T-helper 2 cell (primary cell): ENCODE results near the gene RPSA.
A peak's percentile ranks its signal among the peaks of the same experiment; 100 is the strongest.
"Not testable (repeated sequence)": the region's sequence is repeated elsewhere in the genome, so short reads cannot be mapped to it uniquely, and the experiment has no call there.

Source experiments
- DNase-seq, 5 experiments: peaks; one replicate each; pipeline versions ENCODE4 v3.0.0 to v3.0.0-alpha.2; 2012 to 2022

The RPSA gene

GRCh38 chr3:39423436-39423970 lies 17.0 kb downstream of the RPSA start:
- no peak for DNase-seq

DNA sequence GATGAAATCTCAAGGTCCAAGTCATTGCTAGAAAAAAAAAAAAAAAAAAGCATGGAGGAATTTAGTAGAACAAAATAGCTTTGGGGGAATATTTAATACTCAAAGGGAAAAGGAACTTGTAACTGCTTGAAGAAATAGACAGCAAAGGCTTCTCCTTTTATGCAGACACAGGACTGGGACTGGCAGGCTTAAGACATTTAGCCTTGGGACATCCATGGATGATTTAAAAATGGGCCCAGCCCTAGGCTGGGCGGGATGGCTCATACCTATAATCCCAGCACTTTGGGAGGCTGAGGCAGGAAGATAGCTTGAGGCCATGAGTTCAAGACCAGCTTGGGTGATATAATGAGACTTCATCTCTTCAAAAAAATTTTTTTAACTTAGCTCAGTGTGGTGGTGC lies 19.8 kb downstream of the RPSA start:
- DNase-seq, result no peak

DNA sequence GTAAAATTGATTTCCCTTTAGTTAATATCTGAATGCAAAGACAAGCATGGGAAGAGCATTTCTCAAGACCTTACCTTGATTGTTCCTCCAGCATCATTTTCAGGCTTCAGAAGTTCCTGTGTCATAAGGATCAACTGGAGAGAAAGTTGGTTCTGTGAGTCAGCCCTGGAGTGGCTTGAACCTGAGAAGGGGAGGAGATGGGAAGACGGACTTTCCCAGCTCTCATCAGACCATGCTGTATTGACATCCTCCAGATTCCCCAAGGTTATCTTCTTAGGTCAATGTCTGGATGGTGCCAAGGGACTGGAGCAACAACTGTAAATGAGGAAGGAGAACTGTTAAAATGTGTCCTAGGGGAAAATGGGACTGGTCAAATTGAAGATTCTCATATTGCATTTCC lies 21.0 kb downstream of the RPSA start:
- no peak for DNase-seq

- DNase-seq, result no peak
Measured at GRCh38 chr3:39428745-39429201, 22.3 kb downstream of the RPSA start.

DNA sequence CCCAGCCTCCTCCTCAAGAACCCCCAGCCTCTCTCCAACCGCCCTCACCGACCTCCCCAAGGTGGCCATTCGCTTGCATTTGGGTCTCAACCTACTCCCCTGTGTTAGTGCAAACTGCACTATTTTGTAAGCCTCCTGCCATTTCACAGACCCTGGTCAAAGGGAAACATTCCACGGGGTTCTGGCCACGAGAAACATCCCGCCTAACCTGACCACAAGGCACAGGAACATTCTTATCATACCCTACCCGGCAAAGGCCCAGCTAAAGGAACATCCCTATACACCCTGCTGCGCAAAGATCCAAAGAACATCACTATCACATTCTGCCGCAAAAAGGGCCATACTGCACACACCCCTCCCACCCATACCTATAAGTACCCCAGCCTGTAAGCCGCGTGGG lies 22.9 kb downstream of the RPSA start:
- no peak for DNase-seq

DNA sequence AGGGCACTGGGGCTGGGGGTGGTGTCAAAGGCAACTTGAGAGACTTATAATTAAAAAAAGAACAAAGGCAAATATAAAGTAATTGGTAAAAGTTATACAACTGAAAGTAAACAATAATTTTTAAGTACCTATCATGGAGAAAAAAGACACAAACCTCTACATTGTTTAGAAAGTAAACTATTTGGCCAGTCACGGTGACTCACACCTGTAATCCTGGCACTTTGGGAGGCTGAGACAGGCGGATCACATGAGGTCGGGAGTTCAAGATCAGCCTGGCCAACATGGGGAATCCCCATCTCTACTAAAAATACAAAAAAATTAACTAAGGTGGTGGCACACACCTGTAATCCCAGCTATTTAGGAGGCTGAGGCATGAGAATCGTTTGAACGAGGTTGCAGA lies 25.8 kb downstream of the RPSA start:
- DNase-seq, result no peak

DNA sequence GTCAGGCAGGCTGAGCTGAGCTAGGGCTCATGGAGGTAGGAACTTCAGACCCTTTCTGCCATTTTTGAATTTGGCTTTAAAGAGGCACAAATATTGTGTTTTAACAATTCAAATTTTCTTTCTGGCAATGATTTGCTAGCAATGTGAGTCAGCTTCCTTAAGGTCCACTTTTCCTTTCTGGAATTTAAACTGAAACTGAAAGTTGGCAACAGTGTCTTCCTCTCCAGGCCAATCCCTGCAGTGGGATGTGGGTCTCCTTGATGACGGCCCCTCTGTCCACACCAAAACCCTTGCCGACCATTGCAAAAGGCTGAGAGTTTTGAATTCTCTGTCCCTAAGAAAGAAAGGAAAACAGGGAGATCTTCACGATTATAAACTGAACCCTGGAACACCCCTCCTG lies 27.1 kb downstream of the RPSA start:
- DNase-seq, result no peak

GRCh38 chr3:39434574-39434973 lies 28.1 kb downstream of the RPSA start:
- DNase-seq, result no peak

- no peak for DNase-seq
Measured at GRCh38 chr3:39435006-39435748, 28.7 kb downstream of the RPSA start.

DNA sequence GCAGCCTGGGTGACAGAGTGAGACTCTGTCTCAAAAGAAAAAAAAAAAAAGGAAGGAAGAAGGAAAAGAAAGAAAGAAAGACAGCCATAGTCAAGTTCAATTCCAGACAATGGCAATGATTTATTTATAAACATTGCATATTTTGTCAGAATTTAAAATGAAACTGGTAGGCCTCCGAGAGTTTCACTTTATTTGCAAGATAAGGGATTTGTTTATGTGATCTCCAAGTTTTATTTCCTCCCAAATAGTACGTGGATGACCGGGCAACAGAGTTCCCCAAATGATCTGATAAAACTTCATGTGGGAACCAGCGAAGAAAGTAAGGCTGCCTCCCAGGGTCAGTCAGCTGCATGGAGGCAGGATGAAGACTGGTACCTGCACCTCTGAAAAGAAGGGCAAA lies 32.4 kb downstream of the RPSA start:
- DNase-seq, result no peak

- no peak for DNase-seq
Measured at GRCh38 chr3:39440316-39440715, 33.8 kb downstream of the RPSA start.

DNA sequence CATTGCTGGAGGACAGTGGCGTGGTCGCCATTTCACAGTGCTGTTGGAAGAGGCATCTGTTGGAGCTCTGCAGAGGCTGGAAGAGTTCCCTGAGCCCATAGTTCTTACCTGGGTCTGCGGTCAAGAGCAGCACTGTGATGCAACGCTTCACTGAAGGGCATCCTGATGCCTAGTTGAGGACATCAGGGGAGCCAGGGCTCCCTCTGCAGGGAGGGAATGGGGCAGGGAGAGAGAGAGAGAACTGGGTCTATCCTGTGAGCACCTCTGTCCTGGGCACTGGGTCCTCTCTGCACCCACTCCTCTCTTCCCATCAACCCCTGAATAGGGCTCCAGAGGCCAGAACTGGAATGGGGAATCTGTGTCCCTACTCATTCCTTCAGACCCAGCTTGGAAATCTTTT lies 37.0 kb downstream of the RPSA start:
- DNase-seq, result no peak

GRCh38 chr3:39445927-39446326 lies 39.4 kb downstream of the RPSA start:
- no peak for DNase-seq

GRCh38 chr3:39446444-39446843 lies 39.9 kb downstream of the RPSA start:
- DNase-seq, result no peak

DNA sequence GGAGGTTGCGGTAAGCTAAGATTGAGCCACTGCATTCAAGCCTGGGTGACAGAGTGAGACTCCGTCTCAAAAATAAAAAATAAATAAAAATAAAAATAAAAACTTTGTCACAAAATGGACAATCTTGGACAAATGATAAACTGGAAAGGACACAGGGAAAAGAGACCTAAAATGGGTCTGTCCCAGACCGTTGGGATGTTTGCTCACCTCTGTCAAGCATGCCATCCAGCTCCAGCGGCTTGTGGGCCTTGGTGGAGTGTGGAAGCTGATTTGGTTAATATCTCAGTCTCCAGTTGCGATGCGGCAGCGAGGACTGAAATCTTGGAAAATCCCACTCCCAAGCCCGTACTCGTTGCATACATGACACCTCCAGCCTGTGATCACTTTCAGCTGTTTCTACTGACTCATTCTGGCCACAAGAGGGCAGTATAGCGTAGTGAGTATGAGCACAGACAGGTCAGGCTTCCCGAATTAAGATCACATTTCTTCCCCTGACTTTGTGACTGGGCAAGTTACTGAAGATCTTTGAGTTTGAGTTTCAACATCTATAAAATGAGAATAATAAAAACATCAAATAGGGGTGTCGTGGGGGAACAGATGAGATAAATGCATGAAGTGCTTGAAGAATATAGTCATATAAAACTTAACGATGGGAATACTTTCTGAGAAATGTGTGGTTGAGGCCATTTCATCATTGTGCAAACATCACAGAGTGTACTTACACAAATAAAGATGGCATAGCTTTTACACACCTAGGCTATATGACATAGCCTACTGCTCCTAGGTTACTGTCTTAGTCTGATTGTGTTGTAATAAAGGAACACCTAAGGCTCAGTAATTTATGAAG lies 41.3 kb downstream of the RPSA start:
- peak in 4 of 5 experiments; percentile 19 to 64 (median 29) for DNase-seq

- DNase-seq, result no peak
Measured at GRCh38 chr3:39448506-39449233, 42.1 kb downstream of the RPSA start.

DNA sequence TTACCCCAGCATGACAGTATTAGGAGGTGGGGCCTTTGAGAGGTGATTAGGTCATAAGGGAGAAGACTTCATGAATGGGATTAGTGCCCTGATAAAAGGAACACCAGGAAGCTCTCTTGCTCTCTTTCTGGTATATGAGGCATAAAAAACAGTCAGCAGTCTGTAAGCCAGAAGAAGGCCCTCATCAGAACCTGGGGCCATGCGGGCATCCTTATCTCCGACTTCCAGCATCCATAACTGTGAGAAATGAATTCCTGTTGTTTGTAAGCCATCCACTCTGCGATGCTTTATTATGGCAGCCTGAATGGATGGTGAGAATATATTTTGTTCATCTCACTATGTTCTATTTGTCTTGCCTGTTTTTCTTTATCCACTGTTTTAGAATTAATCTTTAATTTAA lies 43.3 kb downstream of the RPSA start:
- DNase-seq, result no peak

DNA sequence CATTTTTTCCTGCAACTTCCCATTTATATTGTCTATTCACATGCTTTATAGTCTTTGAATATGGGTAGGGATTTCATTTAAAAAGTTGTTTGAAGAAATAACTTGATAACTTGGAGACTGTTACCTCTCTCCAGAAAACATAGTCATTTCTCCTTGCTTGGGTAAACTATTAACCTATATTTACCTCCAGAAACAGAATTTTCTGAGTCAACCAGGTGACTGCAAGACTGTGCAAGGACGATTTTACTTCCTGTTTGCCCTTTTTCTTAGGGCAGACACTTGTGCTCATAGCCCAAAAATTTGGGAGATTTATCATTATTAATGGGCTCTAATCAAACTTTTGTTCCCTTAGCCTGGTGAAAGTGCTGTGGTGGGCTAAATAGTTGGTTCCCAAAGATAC lies 46.6 kb downstream of the RPSA start:
- no peak for DNase-seq

DNA sequence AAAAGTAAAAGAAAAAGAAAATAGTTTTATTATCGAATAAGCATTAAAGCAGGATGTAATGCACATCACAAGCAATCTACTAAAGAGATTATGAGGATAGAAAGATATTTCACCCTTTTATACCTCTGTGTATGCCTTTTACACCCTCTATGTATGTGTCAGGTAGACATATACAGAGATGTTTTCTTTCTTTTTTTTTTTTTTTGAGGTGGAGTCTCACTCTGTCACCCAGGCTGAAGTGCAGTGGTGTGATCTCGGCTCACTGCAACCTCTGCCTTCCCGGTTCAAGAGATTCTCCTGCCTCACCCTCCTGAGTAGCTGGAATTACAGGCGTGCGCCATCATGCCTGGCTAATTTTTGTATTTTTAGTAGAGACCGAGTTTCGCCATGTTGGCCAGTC lies 47.4 kb downstream of the RPSA start:
- not testable (repeated sequence) for DNase-seq

GRCh38 chr3:39454591-39455217 lies 48.2 kb downstream of the RPSA start:
- DNase-seq, result no peak

- DNase-seq, result no peak
Measured at GRCh38 chr3:39456159-39456558, 49.6 kb downstream of the RPSA start.

GRCh38 chr3:39457361-39457760 lies 50.8 kb downstream of the RPSA start:
- no peak for DNase-seq

DNA sequence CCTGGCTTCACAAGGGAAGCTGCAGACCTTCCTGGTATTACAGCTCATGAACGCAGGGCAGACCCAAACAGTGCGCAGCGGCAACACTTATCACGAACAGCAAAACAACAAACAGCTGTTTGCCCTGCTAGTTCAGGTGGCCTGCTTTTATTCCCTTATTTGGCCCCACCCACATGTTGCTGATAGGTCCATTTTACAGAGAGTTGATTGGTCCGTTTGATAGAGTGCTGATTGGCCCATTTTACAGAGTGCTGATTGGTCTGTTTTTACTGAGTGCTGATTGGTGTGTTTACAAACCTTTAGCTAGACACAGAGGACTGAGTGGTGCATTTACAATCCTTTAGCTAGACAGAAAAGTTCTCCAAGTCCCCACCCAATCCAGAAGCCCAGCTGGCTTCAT lies 52.1 kb downstream of the RPSA start:
- DNase-seq, result not testable (repeated sequence)
